Activated CD4-positive, alpha-beta T cell treated with anti-CD3 and anti-CD28 coated beads, Interleukin-2, Interleukin-4, amounts not matched to agents 100 ng/mL and 50 ng/mL, durations not matched to agents 16 hours and 8 hours (primary cell): ENCODE results near the gene SH3TC1.

ENCODE experiments used
- DNase-seq: peaks from one replicate; pipeline ENCODE4 v3.0.0-alpha.2; 2020; ENCODE audit warnings: low spot score

SH3TC1 gene

GRCh38 chr4:8244001-8244757 is 45.1 kb downstream of the SH3TC1 start:
- DNase-seq = no peak

- DNase-seq = no peak
Observed at GRCh38 chr4:8244931-8245460, 45.9 kb downstream of the SH3TC1 start.

- no peak for DNase-seq
Observed at GRCh38 chr4:8245884-8246833, 47.1 kb downstream of the SH3TC1 start.

DNA sequence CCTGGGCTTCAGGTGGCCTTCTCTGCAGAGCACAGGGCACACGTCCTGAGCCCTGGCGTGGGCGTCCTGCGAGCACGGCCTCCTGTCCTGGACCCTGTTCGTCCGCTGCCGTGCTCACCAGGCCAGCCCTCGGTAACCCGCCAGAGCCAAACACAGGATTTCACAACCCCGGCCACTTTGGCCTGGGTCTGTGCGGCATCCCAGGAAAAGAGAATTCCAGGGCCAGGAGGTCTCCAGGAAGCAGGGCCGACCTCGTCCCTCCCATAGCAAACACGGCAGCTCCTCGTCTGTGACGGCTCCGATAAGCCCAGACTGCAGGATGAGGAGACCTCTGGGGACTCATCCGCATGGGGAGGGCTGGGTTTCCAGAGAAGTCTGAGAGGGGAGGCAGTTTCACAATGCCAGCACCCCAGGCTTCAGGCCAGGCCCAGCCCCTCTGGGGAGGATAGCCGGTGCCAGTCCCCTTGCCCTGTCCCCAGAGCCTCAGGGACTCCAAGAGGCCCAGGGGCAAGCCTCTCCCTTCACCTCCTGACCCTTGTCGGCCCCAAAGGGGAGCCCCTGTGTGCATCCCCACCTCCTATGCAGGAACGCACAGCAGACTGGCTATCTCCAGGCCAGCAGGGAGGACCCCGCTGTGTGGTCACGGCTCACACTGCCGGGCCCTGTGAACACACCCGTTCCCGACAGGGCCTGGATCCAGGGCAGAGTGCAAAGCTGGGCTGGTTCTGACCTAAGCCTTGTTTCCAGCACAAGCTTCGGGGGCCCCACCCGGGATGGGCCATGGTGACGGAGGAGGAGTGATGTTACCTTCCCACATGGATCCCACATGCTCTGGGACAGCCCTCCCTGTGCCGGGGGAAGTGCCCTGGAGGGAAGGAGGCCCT is 48.2 kb downstream of the SH3TC1 start:
- no peak for DNase-seq

DNA sequence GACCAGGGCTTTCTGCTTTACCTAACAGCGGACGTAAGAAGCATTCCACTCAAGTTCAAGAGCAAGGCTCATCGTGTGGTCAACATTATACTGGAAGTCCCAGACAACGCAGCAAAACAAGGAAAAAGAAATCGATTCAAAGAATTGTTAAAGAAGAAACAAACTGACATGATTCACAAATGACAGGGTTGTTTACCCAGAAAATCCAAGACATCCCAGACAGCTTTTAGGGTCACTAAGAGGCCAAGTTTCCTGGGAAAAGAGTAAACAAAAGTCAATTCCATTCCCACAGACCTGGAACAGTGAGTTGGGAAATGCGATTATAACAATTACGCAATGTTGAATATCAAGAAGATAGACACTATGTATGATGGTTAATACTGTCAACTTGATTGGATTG is 49.0 kb downstream of the SH3TC1 start:
- DNase-seq = no peak

- DNase-seq = no peak
Observed at GRCh38 chr4:8250227-8250626, 51.1 kb downstream of the SH3TC1 start.

GRCh38 chr4:8250637-8251036 is 51.5 kb downstream of the SH3TC1 start:
- no peak for DNase-seq

GRCh38 chr4:8251110-8251883 is 52.2 kb downstream of the SH3TC1 start:
- no peak for DNase-seq

DNA sequence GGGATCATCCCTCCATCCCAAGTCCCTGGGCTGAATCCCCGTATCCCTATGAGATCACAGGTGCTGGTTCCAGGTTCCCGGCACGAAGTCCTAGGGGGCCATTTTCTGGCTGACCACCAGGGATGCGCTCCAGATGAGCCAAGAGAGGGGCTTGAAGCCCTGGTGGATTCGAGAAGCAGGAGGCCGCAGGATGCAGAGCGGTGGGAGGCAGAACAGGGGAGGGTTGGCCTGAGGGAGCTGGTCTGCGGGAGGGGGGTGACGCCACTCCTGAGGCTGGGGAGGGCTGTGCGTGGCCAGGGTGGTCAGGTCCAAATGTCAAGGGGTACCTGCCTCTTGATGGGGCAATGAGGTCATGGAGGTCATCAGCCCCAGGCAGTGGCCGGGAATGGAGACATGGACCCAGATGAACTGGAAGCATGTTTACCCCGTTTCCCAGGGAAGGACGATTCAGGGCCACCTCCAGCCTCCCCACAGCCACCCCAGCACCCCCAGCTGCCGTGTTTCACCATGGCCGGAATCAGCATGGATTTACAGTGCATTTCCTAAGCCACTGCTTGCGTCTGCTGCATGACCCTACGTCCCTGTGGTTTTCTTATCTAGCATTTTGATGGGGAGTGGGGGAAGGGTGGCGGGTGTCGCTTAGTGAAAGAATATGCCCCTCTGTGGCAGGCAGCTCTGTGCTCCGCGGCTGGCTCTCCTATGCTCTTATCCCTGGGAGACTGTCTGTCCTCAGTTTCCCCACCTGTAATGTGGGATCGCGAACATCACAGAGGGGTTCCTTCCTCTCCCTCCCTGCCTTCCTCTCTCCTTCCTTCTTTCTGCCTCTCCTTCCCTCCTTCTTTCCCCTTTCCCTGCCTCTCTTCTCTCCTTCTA is 53.4 kb downstream of the SH3TC1 start:
- DNase-seq = no peak

DNA sequence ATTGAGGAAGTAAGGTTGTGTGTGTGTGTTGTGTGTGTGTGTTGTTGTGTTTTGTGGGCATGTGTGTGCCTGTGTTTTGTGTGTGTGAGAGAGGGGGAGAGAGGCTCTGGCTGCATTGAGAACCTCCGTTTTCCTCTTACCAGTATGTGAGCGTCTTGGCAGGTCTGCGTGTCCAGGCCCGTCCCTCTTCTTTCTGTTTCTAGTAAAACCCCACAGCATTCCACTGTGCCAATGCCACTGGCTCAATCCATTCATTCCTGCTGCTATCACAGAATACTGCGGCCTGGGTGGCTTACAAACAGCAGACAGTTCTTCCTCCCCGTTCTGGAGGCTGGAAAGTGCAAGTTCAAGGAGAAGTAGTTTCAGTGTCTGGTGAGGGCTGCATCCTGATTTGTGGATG is 55.0 kb downstream of the SH3TC1 start:
- DNase-seq = no peak

DNA sequence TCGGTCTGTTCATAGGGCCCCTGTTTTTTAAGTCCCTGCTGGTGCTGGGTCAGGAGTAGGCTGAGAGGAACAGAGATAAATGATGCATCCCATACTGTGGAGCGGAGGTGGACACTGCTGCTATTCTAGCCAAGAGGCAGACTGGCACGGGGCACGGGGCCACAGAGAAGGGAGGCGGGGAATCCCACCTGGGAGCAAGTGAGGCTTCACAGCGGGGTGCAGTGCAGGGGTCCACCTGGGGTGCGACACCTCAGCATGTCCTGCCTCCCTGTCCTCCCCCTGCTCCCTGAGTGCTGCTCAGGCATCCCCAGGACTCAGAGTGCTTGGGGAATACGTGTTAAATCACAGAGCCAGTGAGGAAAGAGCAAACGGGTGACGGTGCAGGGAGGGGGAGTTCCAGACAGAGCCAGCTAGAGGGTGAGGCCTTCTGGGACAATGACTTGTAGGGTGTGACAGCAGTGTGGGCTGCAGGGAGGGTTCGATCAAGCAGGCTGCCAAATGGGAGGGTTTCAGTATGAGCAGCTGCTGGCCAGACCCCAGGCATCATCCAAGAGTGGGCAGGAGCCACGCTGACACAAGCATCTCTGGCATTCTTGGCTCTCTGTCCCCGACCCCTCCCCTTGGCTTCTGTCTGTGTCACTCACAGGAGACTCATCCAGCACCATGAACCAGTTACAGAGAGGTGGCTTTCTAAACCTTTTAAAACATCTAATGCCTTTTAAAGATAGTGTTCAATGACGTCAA is 56.8 kb downstream of the SH3TC1 start:
- no peak for DNase-seq

GRCh38 chr4:8257854-8258253 is 58.8 kb downstream of the SH3TC1 start:
- DNase-seq = no peak

DNA sequence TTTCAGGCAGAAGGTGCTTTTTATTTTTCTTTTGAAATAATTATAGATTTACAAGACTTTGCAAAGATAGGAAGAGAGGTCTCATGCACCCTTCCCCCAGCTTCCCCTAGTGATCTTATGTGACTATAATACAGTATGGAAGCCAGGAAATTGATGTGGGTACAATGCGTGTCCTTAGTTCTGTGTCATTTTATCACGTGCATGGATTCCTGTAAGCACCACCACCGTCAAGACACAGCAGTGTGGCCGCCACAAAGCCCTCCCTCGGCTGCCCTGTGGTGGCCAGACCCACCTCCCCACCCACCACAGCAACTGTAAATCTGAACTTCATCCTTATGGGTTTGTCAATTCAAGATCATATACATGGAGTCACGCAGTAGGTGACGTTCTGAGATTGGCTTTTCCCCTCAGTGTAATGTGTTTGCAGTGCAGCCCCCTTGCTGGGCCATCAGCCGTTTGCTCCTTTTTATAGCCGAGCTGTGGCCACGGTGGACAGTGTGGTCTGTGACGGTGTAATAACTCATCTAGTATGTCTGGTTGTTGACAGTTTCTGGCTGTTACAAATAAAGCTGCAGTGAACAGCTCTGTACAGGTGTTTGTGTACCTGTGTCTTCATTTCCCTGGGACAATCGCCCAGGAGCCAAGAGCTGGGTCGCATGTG is 59.6 kb downstream of the SH3TC1 start:
- DNase-seq = no peak

DNA sequence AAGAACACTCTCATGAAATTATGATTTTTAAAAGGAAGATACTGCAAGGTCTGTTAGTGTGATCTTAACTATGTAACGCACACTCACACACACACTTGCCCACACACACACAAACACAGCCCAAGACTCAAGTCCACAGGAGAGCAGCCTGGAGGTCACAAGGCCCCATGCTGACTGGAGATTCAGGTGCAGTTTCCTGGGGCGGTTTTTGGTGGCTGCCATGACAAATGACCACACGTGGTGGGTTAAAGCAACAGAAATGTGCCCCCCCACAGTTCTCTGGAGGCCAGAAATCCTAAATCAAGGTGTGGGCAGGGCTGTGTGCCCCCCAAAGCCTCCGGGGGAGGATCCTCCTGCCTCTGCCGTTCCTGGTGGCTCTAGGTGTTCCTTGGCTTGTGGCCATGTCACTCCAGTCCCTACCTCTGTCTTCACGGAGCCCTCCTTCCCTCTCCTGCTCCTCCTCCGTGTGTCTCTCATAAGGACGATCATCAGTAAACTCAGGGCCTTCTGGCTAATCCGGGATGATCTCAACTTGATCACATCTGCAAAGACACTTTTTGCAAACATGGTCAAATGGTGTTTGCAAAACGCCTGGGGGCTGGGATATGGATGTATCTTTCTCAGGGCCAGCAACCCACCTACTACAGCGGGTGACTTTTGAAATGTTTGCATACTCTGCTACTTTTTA is 60.8 kb downstream of the SH3TC1 start:
- no peak for DNase-seq

DNA sequence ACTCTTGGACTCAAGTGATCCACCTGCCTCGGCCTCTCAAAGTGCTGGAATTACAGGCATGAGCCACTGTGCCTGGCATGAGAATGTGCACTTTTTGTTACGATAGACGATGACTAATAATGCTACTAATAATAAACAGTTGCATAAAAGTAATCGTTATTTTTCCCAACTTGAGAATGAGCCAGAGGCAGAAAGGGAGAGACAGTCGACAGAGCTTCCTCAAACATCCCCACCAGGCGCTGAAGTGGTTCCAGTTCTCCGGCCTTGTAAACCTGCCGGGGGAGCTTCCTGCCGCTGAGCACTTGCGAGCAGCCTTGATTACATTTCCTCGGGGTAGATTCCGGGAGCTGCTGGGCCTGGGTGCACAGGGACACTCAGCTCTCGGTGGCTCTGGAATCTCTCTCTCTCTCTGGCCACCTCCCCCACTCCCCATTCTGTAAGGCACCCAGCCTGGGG is 61.6 kb downstream of the SH3TC1 start:
- DNase-seq = no peak

DNA sequence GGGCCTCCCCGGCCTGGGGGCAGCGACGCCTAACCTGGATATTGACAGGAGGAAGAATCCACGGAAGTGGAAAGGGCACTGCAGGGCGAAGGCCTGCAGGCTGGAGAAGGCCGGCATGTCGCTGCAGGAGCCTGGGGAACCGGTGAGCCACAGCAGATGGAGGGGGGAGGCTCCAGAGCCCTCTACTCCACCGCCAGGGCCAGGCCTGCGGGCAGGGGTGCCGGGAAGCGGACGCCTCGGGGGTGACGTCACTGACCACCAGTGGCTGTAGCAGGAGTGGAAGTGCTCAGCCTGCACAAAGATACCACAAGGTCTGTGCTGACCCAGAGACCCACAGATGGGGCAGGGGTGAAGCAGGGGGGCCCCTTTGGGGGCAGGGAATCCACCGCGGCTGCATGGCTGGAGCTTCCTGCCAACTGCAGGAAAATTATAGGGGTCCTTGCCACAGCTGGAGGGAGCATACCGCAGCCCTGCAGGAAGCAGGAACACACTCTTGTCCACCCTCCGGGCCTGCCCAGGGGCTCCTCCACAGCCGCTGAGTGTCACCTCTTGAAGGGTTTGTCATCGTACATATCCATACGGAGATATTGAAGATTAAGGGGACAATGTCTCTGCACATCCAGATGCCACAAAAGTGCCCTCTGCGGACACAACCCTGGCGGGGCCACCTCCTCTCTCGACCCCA is 62.9 kb downstream of the SH3TC1 start:
- no peak for DNase-seq

DNA sequence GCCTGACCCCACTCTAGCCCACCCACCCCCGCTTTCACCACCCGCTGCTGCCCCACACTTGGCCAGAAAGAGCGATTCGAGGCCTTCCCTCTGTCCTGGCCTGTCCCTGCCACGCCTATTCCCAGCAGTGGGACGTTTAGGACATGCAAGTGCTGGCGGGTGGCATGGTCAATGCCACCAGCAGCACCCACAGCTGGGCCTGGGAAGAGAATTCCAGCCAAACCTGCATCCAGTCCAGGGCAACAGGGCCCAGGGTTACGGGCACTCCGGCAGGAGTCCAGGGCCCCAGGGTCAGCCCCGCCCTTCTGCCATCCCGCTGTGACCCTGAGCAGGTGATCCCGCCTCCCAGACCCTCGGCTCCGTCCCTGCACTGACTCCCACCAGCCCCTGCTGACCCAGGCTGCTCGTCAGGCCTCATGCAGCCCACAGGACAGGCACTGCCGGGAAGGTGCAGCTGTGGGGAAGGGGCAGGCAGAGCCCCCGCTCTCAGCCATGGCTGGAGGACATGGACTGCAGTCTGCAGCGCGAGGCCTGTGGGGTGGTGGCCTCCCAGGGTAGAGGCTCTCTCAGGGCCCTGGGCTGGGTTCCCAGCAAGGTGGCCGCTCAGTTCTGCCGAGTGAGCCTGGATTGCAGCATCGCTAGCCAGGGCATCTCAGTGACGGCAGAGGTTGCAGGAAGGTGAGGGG is 63.7 kb downstream of the SH3TC1 start:
- DNase-seq = no peak
